Mononuclear cell (primary cell): ENCODE results near the gene SLC7A9. TPM values are rescaled to one million over a fixed set of nuclear protein-coding genes. Genes with fewer than 3 reads are reported as not detected.
"Not testable (repeated sequence)": the region's sequence is repeated elsewhere in the genome, so short reads cannot be mapped to it uniquely, and the experiment has no call there.

ENCODE experiments used
- H3K27me3 ChIP-seq: 2 replicates; pipeline ENCODE4 v1.6.0; 2011; ENCODE audit warnings: low read length, control low read depth; ENCODE audit not compliant: insufficient read depth
- H3K4me1 ChIP-seq: 2 replicates; pipeline ENCODE4 v1.5.1; 2011; ENCODE audit warnings: mild to moderate bottlenecking, low read length, control low read depth; ENCODE audit not compliant: insufficient read depth
- H3K4me3 ChIP-seq: 2 replicates; pipeline ENCODE4 v1.5.1; 2011; ENCODE audit warnings: mild to moderate bottlenecking, low read length, moderate library complexity
- H3K9me3 ChIP-seq: 2 replicates; pipeline ENCODE4 v1.5.1; 2011; ENCODE audit warnings: low read depth, mild to moderate bottlenecking, control low read depth, low read length
- total RNA-seq: library from RNA; depleted of rRNA; stranded (reverse); fragments of >200 nt; gene quantifications from one replicate; pipeline ENCODE4 v1.2.3, GENCODE V29; 2012

The SLC7A9 gene
- total RNA-seq, 1 donor, result not detected

GRCh38 chr19:32862173-32862572 is 7.4 kb downstream of the SLC7A9 start:
- Histone ChIP-seq H3K9me3 (no peaks in the 10 kb centered on the region), H3K4me3 (no peak overlapping the region), H3K4me1 (no peaks in the 10 kb centered on the region), H3K27me3 (no peaks in the 10 kb centered on the region)

GRCh38 chr19:32861596-32861995 is 8.0 kb downstream of the SLC7A9 start:
- no peaks in the 10 kb centered on the region for H3K4me1 ChIP-seq
- H3K9me3 ChIP-seq, result no peaks in the 10 kb centered on the region
- H3K27me3 ChIP-seq, result no peaks in the 10 kb centered on the region
- H3K4me3 ChIP-seq, result no peak overlapping the region

GRCh38 chr19:32859591-32859990 is 10.0 kb downstream of the SLC7A9 start:
- no peaks in the 10 kb centered on the region for H3K27me3 ChIP-seq
- no peak overlapping the region for H3K4me3 ChIP-seq
- H3K4me1 ChIP-seq, result no peaks in the 10 kb centered on the region

GRCh38 chr19:32858559-32858958 is 11.0 kb downstream of the SLC7A9 start:
- Histone ChIP-seq H3K4me1 (no peaks in the 10 kb centered on the region), H3K9me3 (no peaks in the 10 kb centered on the region), H3K4me3 (no peak overlapping the region), H3K27me3 (no peaks in the 10 kb centered on the region)

More at GRCh38 chr19:32859591-32859990, 10.0 kb downstream of the SLC7A9 start:
- H3K9me3 ChIP-seq, result no peaks in the 10 kb centered on the region

- Histone ChIP-seq H3K27me3 (no peaks in the 10 kb centered on the region), H3K4me3 (no peak overlapping the region), H3K4me1 (no peaks in the 10 kb centered on the region), H3K9me3 (no peaks in the 10 kb centered on the region)
These were observed 11.4 kb downstream of the SLC7A9 start for GRCh38 chr19:32858155-32858554.

GRCh38 chr19:32857584-32857983 is 12.0 kb downstream of the SLC7A9 start:
- Histone ChIP-seq H3K4me3 (no peak overlapping the region), H3K4me1 (no peaks in the 10 kb centered on the region), H3K9me3 (no peaks in the 10 kb centered on the region), H3K27me3 (no peaks in the 10 kb centered on the region)

- H3K27me3 ChIP-seq, result not testable (repeated sequence)
These were observed 12.7 kb downstream of the SLC7A9 start for GRCh38 chr19:32856818-32857217.

GRCh38 chr19:32852216-32852615 is 17.4 kb downstream of the SLC7A9 start:
- Histone ChIP-seq H3K4me1 (no peaks in the 10 kb centered on the region), H3K9me3 (no peaks in the 10 kb centered on the region), H3K4me3 (no peak overlapping the region), H3K27me3 (no peaks in the 10 kb centered on the region)

More at GRCh38 chr19:32856818-32857217, 12.7 kb downstream of the SLC7A9 start:
- H3K4me3 ChIP-seq, H3K4me1 ChIP-seq, H3K9me3 ChIP-seq: not testable (repeated sequence)

GRCh38 chr19:32848035-32848434 is 21.5 kb downstream of the SLC7A9 start:
- not testable (repeated sequence) for H3K27me3 ChIP-seq, H3K4me3 ChIP-seq, H3K4me1 ChIP-seq, H3K9me3 ChIP-seq

- Histone ChIP-seq H3K4me3 (no peak overlapping the region), H3K27me3 (no peaks in the 10 kb centered on the region), H3K4me1 (no peaks in the 10 kb centered on the region), H3K9me3 (no peaks in the 10 kb centered on the region)
These were observed 25.8 kb downstream of the SLC7A9 start for GRCh38 chr19:32843716-32844245.

GRCh38 chr19:32842061-32842460 is 27.5 kb downstream of the SLC7A9 start:
- H3K4me3 ChIP-seq, result no peak overlapping the region
- H3K4me1 ChIP-seq, result no peaks in the 10 kb centered on the region
- H3K9me3 ChIP-seq, result no peaks in the 10 kb centered on the region
- no peaks in the 10 kb centered on the region for H3K27me3 ChIP-seq

GRCh38 chr19:32837531-32837930 is 32.0 kb downstream of the SLC7A9 start:
- Histone ChIP-seq H3K4me3 (no peak overlapping the region), H3K27me3 (no peaks in the 10 kb centered on the region), H3K4me1 (no peaks in the 10 kb centered on the region), H3K9me3 (no peaks in the 10 kb centered on the region)

GRCh38 chr19:32833388-32833787 is 36.2 kb downstream of the SLC7A9 start:
- not testable (repeated sequence) for H3K4me1 ChIP-seq, H3K27me3 ChIP-seq

GRCh38 chr19:32832825-32833224 is 36.7 kb downstream of the SLC7A9 start:
- not testable (repeated sequence) for H3K27me3 ChIP-seq, H3K9me3 ChIP-seq, H3K4me1 ChIP-seq, H3K4me3 ChIP-seq

More at GRCh38 chr19:32833388-32833787, 36.2 kb downstream of the SLC7A9 start:
- not testable (repeated sequence) for H3K9me3 ChIP-seq, H3K4me3 ChIP-seq

- H3K27me3 ChIP-seq, H3K9me3 ChIP-seq, H3K4me1 ChIP-seq, H3K4me3 ChIP-seq: not testable (repeated sequence)
These were observed 37.5 kb downstream of the SLC7A9 start for GRCh38 chr19:32832094-32832493.

GRCh38 chr19:32831611-32832010 is 38.0 kb downstream of the SLC7A9 start:
- H3K27me3 ChIP-seq, result no peaks in the 10 kb centered on the region
- no peaks in the 10 kb centered on the region for H3K4me1 ChIP-seq
- no peaks in the 10 kb centered on the region for H3K9me3 ChIP-seq
- no peak overlapping the region for H3K4me3 ChIP-seq
